Smooth muscle cell (in vitro differentiated cells): Measurements from ENCODE around the gene AASS. TPM values are rescaled to one million over a fixed set of nuclear protein-coding genes. Genes with fewer than 3 reads are reported as not detected.
A peak's percentile ranks its signal among the peaks of the same experiment; 100 is the strongest.

ENCODE experiments used
- DNase-seq: peaks from one replicate; lab custom pipeline; 2025; ENCODE audit not compliant: unreplicated experiment; lab: John Stamatoyannopoulos, UW
- H2AFZ ChIP-seq: fragments of 200-600 bp; sonication (generic); 2 replicates; pipeline ENCODE4 v1.6.0; 2016; ENCODE audit warnings: antibody characterized with exemption, low read depth, mild to moderate bottlenecking
- H3F3A ChIP-seq: fragments of 200-600 bp; sonication (generic); 2 replicates; pipeline ENCODE4 v1.6.0; 2017; ENCODE audit warnings: antibody characterized with exemption, low read depth
- H3K27ac ChIP-seq: fragments of 200-600 bp; sonication (generic); 2 replicates; pipeline ENCODE4 v1.5.1; 2016; ENCODE audit warnings: low read depth, mild to moderate bottlenecking
- H3K27me3 ChIP-seq: fragments of 200-600 bp; sonication (generic); 2 replicates; pipeline ENCODE4 v1.6.1; 2016; ENCODE audit warnings: low read depth, mild to moderate bottlenecking
- H3K36me3 ChIP-seq: fragments of 200-600 bp; sonication (generic); 2 replicates; pipeline ENCODE4 v1.5.1; 2016; ENCODE audit warnings: low read depth
- H3K4me1 ChIP-seq: fragments of 200-600 bp; sonication (generic); 2 replicates; pipeline ENCODE4 v1.5.1; 2016; ENCODE audit warnings: low read depth
- H3K4me2 ChIP-seq: fragments of 200-600 bp; sonication (generic); 2 replicates; pipeline ENCODE4 v1.6.0; 2016; ENCODE audit warnings: mild to moderate bottlenecking
- H3K4me3 ChIP-seq: fragments of 200-600 bp; sonication (generic); 2 replicates; pipeline ENCODE4 v1.5.1; 2016; ENCODE audit warnings: mild to moderate bottlenecking
- H3K79me2 ChIP-seq: fragments of 200-600 bp; sonication (generic); 2 replicates; pipeline ENCODE4 v1.6.0; 2016; ENCODE audit warnings: low read depth, mild to moderate bottlenecking
- H3K9ac ChIP-seq: fragments of 200-600 bp; sonication (generic); 2 replicates; pipeline ENCODE4 v1.6.0; 2016; ENCODE audit warnings: low read depth
- H3K9me3 ChIP-seq: fragments of 200-600 bp; sonication (generic); replicated peaks from 2 replicates; pipeline ENCODE4 v1.5.1; 2016; ENCODE audit warnings: low read depth
- H4K20me1 ChIP-seq: fragments of 200-600 bp; sonication (generic); 2 replicates; pipeline ENCODE4 v1.6.0; 2016; ENCODE audit warnings: low read depth
- CTCF ChIP-seq: fragments of 200-600 bp; sonication (generic); IDR thresholded peaks from 2 replicates; pipeline ENCODE4 v1.5.1; 2017; ENCODE audit warnings: borderline replicate concordance, mild to moderate bottlenecking, antibody characterized with exemption; ENCODE audit not compliant: insufficient read depth, poor library complexity, severe bottlenecking
- WGBS: methylation state at CpG from one replicate; pipeline ENCODE4 v1.1.7; 2016; ENCODE audit warnings: low lambda C conversion rate; 5-methylcytosine and 5-hydroxymethylcytosine counted together
- polyA plus RNA-seq: library from polyadenylated mRNA; unstranded; fragments of >200 nt; fragmentation: Nextera tagmentation; extraction: Ambion mirVana; gene quantifications from 2 replicates; pipeline ENCODE4 v1.2.1, GENCODE V29; 2016
- total RNA-seq: library from RNA; depleted of rRNA; stranded (reverse); fragments of >200 nt; gene quantifications from 2 replicates; pipeline ENCODE4 v1.2.3, GENCODE V29; 2014

AASS gene
- total and polyA plus RNA-seq, 2 experiments from 2014 or later: 9.8 to 23.8 TPM

- Histone ChIP-seq H3K4me3 (no peak overlapping the region), H2AFZ (no peak overlapping the region), H3K9ac (no peak overlapping the region), H4K20me1 (peaks cover 18% of the 10 kb centered on the region), H3K9me3 (no peaks in the 10 kb centered on the region), H3K4me2 (no peak overlapping the region), H3K4me1 (peaks cover 30% of the 10 kb centered on the region), H3K36me3 (no peaks in the 10 kb centered on the region), H3F3A (peaks cover 6% of the 10 kb centered on the region), H3K27me3 (no peaks in the 10 kb centered on the region), H3K79me2 (peaks cover 19% of the 10 kb centered on the region), H3K27ac (no peak overlapping the region)
- TF ChIP-seq CTCF: no peak
- DNase-seq: no peak
- 63% methylated on average over 4 of the region's 4 CpGs for WGBS
These were observed 2.0 kb upstream of the AASS start for GRCh38 chr7:122145937-122146645.

GRCh38 chr7:122143376-122143750, 686 bp downstream of the AASS start:
- TF ChIP-seq CTCF: no peak
- no peaks in the 10 kb centered on the region for H3K9me3 ChIP-seq
- peak overlapping the region; percentile 93 for H2AFZ ChIP-seq
- peak overlapping the region; percentile 69 for H3K9ac ChIP-seq
- DNase-seq: no peak
- H3K4me3 ChIP-seq: peak overlapping the region; percentile 75
- H3K27me3 ChIP-seq: no peaks in the 10 kb centered on the region
- 0% methylated on average over 17 of the region's 18 CpGs for WGBS
- peaks cover 38% of the 10 kb centered on the region for H3K4me1 ChIP-seq
- peaks cover 22% of the 10 kb centered on the region for H4K20me1 ChIP-seq
- peaks cover 37% of the 10 kb centered on the region for H3K79me2 ChIP-seq
- H3K4me2 ChIP-seq: peak overlapping the region; percentile 97
- no peaks in the 10 kb centered on the region for H3K36me3 ChIP-seq
- H3F3A ChIP-seq: peaks cover 6% of the 10 kb centered on the region
- H3K27ac ChIP-seq: peak overlapping the region; percentile 79

GRCh38 chr7:122140918-122141317, 3.1 kb downstream of the AASS start:
- Histone ChIP-seq H3K36me3 (no peaks in the 10 kb centered on the region), H4K20me1 (peaks cover 35% of the 10 kb centered on the region), H2AFZ (no peak overlapping the region), H3K79me2 (peaks cover 40% of the 10 kb centered on the region), H3K4me2 (peak overlapping the region; percentile 8), H3K4me1 (peaks cover 50% of the 10 kb centered on the region), H3K9ac (no peak overlapping the region), H3K27ac (no peak overlapping the region), H3F3A (peaks cover 6% of the 10 kb centered on the region), H3K9me3 (no peaks in the 10 kb centered on the region), H3K27me3 (no peaks in the 10 kb centered on the region), H3K4me3 (no peak overlapping the region)
- 92% methylated on average over 1 of the region's 1 CpG for WGBS
- no peak for DNase-seq
- no peak for TF ChIP-seq CTCF
